OCI-LY7 (cell line): ENCODE measurements around the gene ACE. TPM values are rescaled to one million over a fixed set of nuclear protein-coding genes. Genes with fewer than 3 reads are reported as not detected.

ENCODE experiments used
- BruUV-seq: library from RNA; stranded (reverse); fragments of 400-500 nt; replicated peaks from 2 replicates; lab custom pipeline; 2021; lab: Mats Ljungman, UMichigan
- CTCF ChIA-PET: fragments of 300-600 bp; sonication (Branson Sonifier 250); formaldehyde crosslinking; loops from one replicate; lab custom pipeline; 2022; ENCODE audit warnings: antibody characterized with exemption; ENCODE audit not compliant: unreplicated experiment; lab: Charles Lee
- POLR2A ChIA-PET: fragments of 300-600 bp; sonication (Branson Sonifier 250); formaldehyde crosslinking; loops from one replicate; lab custom pipeline; 2022; ENCODE audit warnings: antibody characterized with exemption; lab: Charles Lee
- DNase-seq: peaks from one replicate; pipeline ENCODE4 v3.0.0-alpha.2; 2015; ENCODE audit warnings: low spot score
- H2AFZ ChIP-seq: fragments of 200-600 bp; sonication (generic), shearing (Covaris generic); 2 replicates; pipeline ENCODE4 v1.6.1; 2014; ENCODE audit warnings: mild to moderate bottlenecking, antibody characterized with exemption, low read length, moderate library complexity
- H3K27ac ChIP-seq: fragments of 200-600 bp; sonication (generic); 2 replicates; pipeline ENCODE4 v1.5.1; 2014; ENCODE audit warnings: mixed run types, low read depth, mild to moderate bottlenecking, moderate library complexity, low read length, inconsistent platforms; ENCODE audit not compliant: poor library complexity, severe bottlenecking
- H3K36me3 ChIP-seq: fragments of 200-600 bp; sonication (generic); 2 replicates; pipeline ENCODE4 v1.6.1; 2014; ENCODE audit warnings: mild to moderate bottlenecking, antibody characterized with exemption, low read length, moderate library complexity, mixed read lengths; ENCODE audit not compliant: insufficient read depth
- H3K4me1 ChIP-seq: fragments of 200-600 bp; sonication (generic); 2 replicates; pipeline ENCODE4 v1.5.1; 2014; ENCODE audit warnings: mild to moderate bottlenecking, low read length; ENCODE audit not compliant: insufficient read depth, poor library complexity, severe bottlenecking
- H3K4me2 ChIP-seq: fragments of 200-600 bp; sonication (generic); 2 replicates; pipeline ENCODE4 v1.6.1; 2014; ENCODE audit warnings: mild to moderate bottlenecking, low read length
- H3K4me3 ChIP-seq: fragments of 200-600 bp; sonication (generic); 2 replicates; pipeline ENCODE4 v1.5.1; 2014; ENCODE audit warnings: mild to moderate bottlenecking, low read depth, low read length; ENCODE audit not compliant: poor library complexity, severe bottlenecking
- H3K79me2 ChIP-seq: fragments of 200-600 bp; sonication (generic); 2 replicates; pipeline ENCODE4 v1.6.1; 2016; ENCODE audit warnings: low read depth, mild to moderate bottlenecking, low read length, moderate library complexity, mixed read lengths; ENCODE audit not compliant: insufficient read depth
- H3K9me2 ChIP-seq: fragments of 200-600 bp; sonication (generic); 2 replicates; pipeline ENCODE4 v1.6.1; 2016; ENCODE audit warnings: mild to moderate bottlenecking, low read length, mixed read lengths; ENCODE audit not compliant: insufficient read depth
- H3K9me3 ChIP-seq: fragments of 200-600 bp; sonication (generic); 2 replicates; pipeline ENCODE4 v1.6.1; 2014; ENCODE audit warnings: mild to moderate bottlenecking, mixed run types, low read length, mixed read lengths
- H4K20me1 ChIP-seq: fragments of 200-600 bp; sonication (generic); 2 replicates; pipeline ENCODE4 v1.6.1; 2014; ENCODE audit warnings: mild to moderate bottlenecking, antibody characterized with exemption, low read length, moderate library complexity, mixed read lengths; ENCODE audit not compliant: insufficient read depth
- CTCF ChIP-seq: fragments of 200-600 bp; sonication (generic); conservative IDR thresholded peaks from 2 replicates; pipeline ENCODE4 v1.5.1; 2014; ENCODE audit warnings: mild to moderate bottlenecking, antibody characterized with exemption, low read length, moderate library complexity, mixed read lengths
- EZH2phosphoT487 ChIP-seq: fragments of 200-600 bp; sonication (generic); IDR thresholded peaks from 2 replicates; pipeline ENCODE4 v1.6.1; 2018; ENCODE audit warnings: low read depth, borderline replicate concordance, mild to moderate bottlenecking, mixed run types, antibody characterized with exemption, low read length, moderate library complexity, mixed read lengths
- intact Hi-C: fragments of 100-400 bp; cut with micrococcal nuclease; formaldehyde crosslinking; loops from one replicate; pipeline ENCODE4 v1.10.0; 2022; ENCODE audit not compliant: unreplicated experiment
- total RNA-seq, 2 experiments: library from RNA; depleted of rRNA in 1 of 2; stranded (reverse); fragments of >200 nt in 1 of 2; shearing (Covaris generic) in 1 of 2; gene quantifications; 2 replicates each; pipeline ENCODE4 v1.2.3, GENCODE V29; 2014 to 2022

The ACE gene
- total RNA-seq, 2 experiments from 2014 or later, result 2.3 to 5.1 TPM

- no peaks in the 10 kb centered on the region for H3K9me3 ChIP-seq
- intact Hi-C loops, result no loop called here
- no peaks in the 10 kb centered on the region for H3K4me1 ChIP-seq
- H4K20me1 ChIP-seq, result no peaks in the 10 kb centered on the region
- peaks cover under 1% of the 10 kb centered on the region; the same call in 1 of the 2 replicates for H3K79me2 ChIP-seq
- H3K4me3 ChIP-seq, result no peak overlapping the region
- DNase-seq, result no peak
- no peaks in the 10 kb centered on the region for H3K36me3 ChIP-seq
- CTCF ChIA-PET, result interaction anchor here (0.6 kb wide), 1 partner anchor 45 kb away, joined by 3 read pairs; no protein-coding TSS in a partner anchor
- TF ChIP-seq CTCF (no peak), EZH2phosphoT487 (no peak)
- H3K27ac ChIP-seq, result no peak overlapping the region
- POLR2A ChIA-PET, result interaction anchor here (0.6 to 1.2 kb wide), 2 partner anchors 12 to 289 kb away, joined by 3 read pairs; no protein-coding TSS in a partner anchor
- no peak overlapping the region for H3K4me2 ChIP-seq
- BruUV-seq, result no TSS peak
- no peaks in the 10 kb centered on the region for H3K9me2 ChIP-seq
- no peak overlapping the region for H2AFZ ChIP-seq
Observed at GRCh38 chr17:63542942-63543821, 66.3 kb downstream of the ACE start.

DNA sequence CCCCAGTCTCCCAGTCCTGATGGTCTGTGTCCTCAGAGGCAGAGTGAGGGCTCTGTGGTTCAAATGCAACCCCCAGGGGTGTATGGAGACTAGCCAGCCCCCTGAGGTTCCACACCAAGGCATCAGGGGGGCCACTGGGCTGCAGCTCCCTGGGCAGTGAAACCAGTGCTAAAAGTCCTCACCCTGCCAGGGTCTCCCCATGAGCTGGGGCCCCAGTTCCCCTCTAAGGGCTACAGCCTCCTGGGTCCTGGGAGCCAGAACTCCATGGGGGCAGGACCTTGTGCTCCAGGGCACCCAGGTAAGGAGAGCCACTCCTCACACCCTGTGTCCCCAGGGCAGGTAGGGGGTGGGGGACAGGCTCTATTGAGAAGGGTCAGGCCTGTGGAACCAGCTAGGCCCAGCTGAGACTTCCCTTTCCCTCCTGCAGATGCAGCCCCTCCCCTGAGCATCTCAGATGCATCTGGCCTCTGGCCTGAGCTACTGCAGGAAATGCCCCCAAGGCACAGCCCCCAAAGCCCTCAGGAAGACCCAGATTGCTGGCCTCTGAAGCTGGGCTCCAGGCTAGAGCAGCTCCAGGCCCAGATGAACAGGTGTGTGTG lies 67.1 kb downstream of the ACE start:
- H3K4me2 ChIP-seq, result no peak overlapping the region
- H3K27ac ChIP-seq, result no peak overlapping the region
- no peaks in the 10 kb centered on the region for H3K36me3 ChIP-seq
- H3K4me3 ChIP-seq, result no peak overlapping the region
- TF ChIP-seq EZH2phosphoT487 (no peak), CTCF (no peak)
- H3K9me3 ChIP-seq, result no peaks in the 10 kb centered on the region
- DNase-seq, result peak; percentile 28
- BruUV-seq, result no TSS peak
- CTCF ChIA-PET, result interaction anchor here (0.6 to 0.7 kb wide), 2 partner anchors 38 to 45 kb away, joined by 3 to 4 read pairs; no protein-coding TSS in a partner anchor
- POLR2A ChIA-PET, result interaction anchor here (0.6 kb wide), 1 partner anchor 288 kb away, joined by 3 read pairs; no protein-coding TSS in a partner anchor
- H3K4me1 ChIP-seq, result no peaks in the 10 kb centered on the region
- H3K9me2 ChIP-seq, result no peaks in the 10 kb centered on the region
- intact Hi-C loops, result no loop called here
- H2AFZ ChIP-seq, result no peak overlapping the region
- H3K79me2 ChIP-seq, result peaks cover 8% of the 10 kb centered on the region; the same call in 1 of the 2 replicates
- H4K20me1 ChIP-seq, result no peaks in the 10 kb centered on the region
